Measurements from ENCODE around the gene ZER1. TPM values are rescaled to one million over a fixed set of nuclear protein-coding genes. Genes with fewer than 3 reads are reported as not detected.

The ZER1 gene
- total and polyA plus RNA-seq, 3 donors from 2014 or later, result 96.8 to 118 (median 112) TPM

GRCh38 chr9:128714586-128715435, 56.9 kb downstream of the ZER1 start:
- intact Hi-C loops (cut with DNase I; ENCODE audit: low total_unique reads), result no loop called here
- no peaks in the 10 kb centered on the region for H3K27me3 ChIP-seq
- H3K27ac ChIP-seq, result no peak overlapping the region
- H3K4me1 ChIP-seq, result no peaks in the 10 kb centered on the region
- no peaks in the 10 kb centered on the region for H3K36me3 ChIP-seq (ENCODE audit: low read depth, missing control alignments)
- no peaks in the 10 kb centered on the region for H3K9me3 ChIP-seq
- TF ChIP-seq CTCF (IDR thresholded peaks at IDR 0.05), result no peak
- no peak overlapping the region for H3K4me3 ChIP-seq
- 89 to 93% methylated on average over 21 to 24 of the region's 24 CpGs for WGBS, 2 donors
- no peak for DNase-seq

- Histone ChIP-seq H3K4me3 (no peak overlapping the region), H3K9me3 (no peaks in the 10 kb centered on the region), H3K4me1 (no peaks in the 10 kb centered on the region), H3K36me3 (ENCODE audit: low read depth, missing control alignments) (no peaks in the 10 kb centered on the region), H3K27ac (no peak overlapping the region), H3K27me3 (no peaks in the 10 kb centered on the region)
- WGBS, 2 donors, result 89 to 94% methylated on average over 10 to 19 of the region's 19 CpGs
- intact Hi-C loops (cut with DNase I; ENCODE audit: low total_unique reads), result no loop called here
- DNase-seq, result no peak
- TF ChIP-seq CTCF (IDR thresholded peaks at IDR 0.05), result no peak
- TF ChIP-seq POLR2A (IDR thresholded peaks at IDR 0.05), result no peak
These were observed 57.7 kb downstream of the ZER1 start for GRCh38 chr9:128713941-128714573.

GRCh38 chr9:128713411-128713780, 58.3 kb downstream of the ZER1 start:
- no peaks in the 10 kb centered on the region for H3K27me3 ChIP-seq
- WGBS, 2 donors, result 92 to 96% methylated on average over 10 to 13 of the region's 13 CpGs
- H3K27ac ChIP-seq, result no peak overlapping the region
- H3K9me3 ChIP-seq, result no peaks in the 10 kb centered on the region
- intact Hi-C loops (cut with DNase I; ENCODE audit: low total_unique reads), result no loop called here
- no peak for TF ChIP-seq POLR2A (IDR thresholded peaks at IDR 0.05)
- TF ChIP-seq CTCF (IDR thresholded peaks at IDR 0.05), result no peak
- no peaks in the 10 kb centered on the region for H3K4me1 ChIP-seq
- no peaks in the 10 kb centered on the region for H3K36me3 ChIP-seq (ENCODE audit: low read depth, missing control alignments)
- H3K4me3 ChIP-seq, result no peak overlapping the region
- DNase-seq, result no peak

- intact Hi-C loops (cut with DNase I; ENCODE audit: low total_unique reads), result no loop called here
- Histone ChIP-seq H3K4me1 (no peaks in the 10 kb centered on the region), H3K9me3 (no peaks in the 10 kb centered on the region), H3K27me3 (no peaks in the 10 kb centered on the region), H3K27ac (no peak overlapping the region), H3K36me3 (ENCODE audit: low read depth, missing control alignments) (no peaks in the 10 kb centered on the region), H3K4me3 (no peak overlapping the region)
- no peak for DNase-seq
- TF ChIP-seq CTCF (IDR thresholded peaks at IDR 0.05) (no peak), POLR2A (IDR thresholded peaks at IDR 0.05) (no peak)
- WGBS, 2 donors, result 87 to 92% methylated on average over 20 to 26 of the region's 26 CpGs
These were observed 59.0 kb downstream of the ZER1 start for GRCh38 chr9:128712451-128713410.
